HG03064 (cell line): ENCODE measurements around the gene DCLK1.

Experiments
- ATAC-seq: cut with Tn5 transposase; IDR thresholded peaks from one replicate; pipeline ENCODE4 v1.9.1; 2021; ENCODE audit warnings: low read depth; ENCODE audit not compliant: unreplicated experiment

DCLK1 gene

DNA sequence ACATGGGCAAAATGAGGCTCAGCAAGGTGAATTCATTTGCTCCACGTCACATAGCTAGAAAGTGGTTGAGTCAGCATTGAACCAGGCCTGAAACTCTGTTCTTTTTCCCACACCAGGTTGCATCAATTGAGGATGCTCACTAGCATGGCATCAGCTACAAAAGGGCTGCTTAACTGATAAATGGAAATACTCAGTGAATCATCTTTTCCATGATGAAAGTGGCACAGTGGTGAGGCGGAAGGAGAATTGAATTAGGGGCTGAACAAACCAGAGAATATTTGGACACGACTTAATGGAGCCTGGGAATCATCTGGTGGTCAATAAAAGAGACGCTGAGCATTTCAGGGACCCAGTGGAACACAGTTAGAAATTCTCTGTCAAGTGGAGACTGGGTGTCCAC is 334.6 kb downstream of the DCLK1 start:
- no peak for ATAC-seq

DNA sequence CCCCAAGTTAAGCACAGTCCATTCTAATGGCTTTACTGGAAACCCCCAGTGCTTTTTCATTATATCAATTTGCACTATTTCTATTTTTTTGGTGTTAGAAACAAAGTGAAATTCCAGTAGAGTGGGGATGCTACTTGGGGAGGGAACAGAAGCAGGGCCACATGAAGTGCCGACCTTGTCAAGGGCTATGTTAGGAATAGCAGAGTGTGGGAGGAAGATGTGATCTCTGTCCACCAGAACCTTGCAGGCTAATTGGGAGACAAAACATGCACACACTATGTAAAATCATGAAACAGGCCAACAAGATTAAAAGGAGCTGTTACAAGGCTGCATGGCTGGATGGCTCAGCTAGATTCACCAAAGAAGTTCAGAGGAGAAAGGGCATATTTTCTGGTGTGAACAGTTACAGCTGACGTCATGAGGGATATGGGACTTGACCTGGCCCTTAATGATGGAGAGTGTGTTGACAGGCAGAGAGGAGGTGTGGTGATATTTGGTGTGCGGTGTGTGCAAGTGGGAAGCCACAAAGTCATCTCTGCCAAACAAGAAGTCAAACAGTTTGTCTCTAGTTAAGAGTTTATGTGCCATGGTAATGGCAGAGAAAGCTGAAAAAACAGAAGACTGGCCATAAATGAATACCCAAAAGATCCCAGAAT is 336.3 kb downstream of the DCLK1 start:
- no peak for ATAC-seq

DNA sequence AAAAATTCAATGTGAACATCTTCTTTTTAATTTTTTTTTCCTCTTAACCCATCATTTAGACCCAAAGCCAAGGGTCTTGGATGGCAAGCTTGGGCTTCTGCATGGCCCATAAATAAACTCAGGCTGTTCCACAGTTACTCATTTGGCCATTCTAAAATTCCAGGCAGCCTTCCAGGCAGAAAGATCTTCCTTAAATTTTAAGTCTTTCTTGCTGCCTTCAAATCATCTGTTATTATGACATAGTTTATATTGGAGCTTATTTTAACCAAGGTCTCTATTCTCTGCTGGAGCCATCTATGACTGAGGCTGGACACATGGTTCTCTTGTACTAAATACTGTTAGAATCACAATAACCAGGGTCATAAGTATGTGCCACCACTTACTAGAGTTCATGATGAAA is 337.4 kb downstream of the DCLK1 start:
- ATAC-seq, result no peak

DNA sequence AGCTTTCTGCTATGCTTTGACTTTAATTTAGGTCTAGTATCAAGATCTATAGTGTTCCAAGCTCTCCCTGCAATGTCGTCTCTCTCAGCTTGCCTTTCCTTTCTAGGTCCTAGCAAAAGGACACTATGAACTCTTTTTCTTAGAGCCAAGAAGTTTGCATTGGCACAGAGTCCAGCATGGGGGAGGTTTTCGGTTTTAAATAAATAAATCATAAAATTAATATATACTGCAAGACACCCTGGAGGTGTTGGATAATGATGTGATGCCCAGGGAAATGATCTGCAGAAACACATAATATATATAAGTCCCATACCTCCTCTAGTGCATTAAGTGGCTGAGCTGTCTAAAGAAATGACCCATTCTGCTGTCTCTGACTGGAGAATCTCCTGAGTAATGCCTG is 338.3 kb downstream of the DCLK1 start:
- no peak for ATAC-seq

DNA sequence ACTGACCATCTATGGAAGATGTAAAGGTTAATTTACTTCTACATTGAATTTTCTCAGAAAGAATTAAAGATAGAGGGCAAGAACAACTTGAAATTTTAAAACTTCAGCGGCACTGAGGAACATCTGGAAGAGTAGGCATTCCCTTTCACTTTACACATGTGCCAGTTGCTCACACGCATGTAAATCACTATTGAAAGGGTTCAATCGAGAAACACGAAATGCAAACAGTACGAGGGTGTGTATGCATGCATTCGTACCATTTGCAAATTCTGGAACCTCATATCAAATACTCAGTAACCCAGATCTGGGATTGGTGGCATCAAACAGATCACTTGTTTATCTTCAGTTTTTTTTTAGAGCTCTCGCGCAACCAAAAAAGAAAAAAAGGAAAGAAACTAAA is 339.2 kb downstream of the DCLK1 start:
- no peak for ATAC-seq

DNA sequence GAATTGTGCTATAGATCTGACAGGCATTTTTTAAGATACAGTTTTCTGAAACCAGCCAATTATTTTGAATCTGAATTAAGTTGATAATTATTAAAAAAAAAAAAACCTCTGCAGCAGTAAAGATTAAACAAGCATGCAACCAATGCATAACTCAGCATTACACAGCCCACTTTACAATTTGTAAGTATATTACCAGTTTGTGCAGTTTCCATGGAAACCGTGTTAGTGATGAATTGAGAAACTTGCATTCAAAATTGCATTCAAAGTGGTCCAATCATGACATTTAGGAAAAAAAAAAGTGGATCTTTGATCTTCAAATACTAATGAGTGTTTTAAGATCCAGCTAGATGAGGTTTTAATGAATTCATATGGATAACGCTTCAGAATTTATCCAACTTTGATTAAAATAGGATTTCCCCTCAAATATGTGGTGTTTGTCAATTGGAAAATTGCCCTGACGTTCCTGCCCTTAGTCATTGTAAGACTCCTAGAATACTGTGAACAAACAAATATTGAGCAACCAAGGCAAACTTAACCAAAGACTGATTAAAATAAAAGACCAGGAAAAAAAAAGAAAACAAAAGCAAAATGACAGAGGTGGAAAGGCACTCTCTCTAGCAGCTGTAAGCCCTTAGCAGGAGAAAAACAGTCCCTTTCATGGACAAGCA is 339.9 kb downstream of the DCLK1 start:
- ATAC-seq, result no peak

DNA sequence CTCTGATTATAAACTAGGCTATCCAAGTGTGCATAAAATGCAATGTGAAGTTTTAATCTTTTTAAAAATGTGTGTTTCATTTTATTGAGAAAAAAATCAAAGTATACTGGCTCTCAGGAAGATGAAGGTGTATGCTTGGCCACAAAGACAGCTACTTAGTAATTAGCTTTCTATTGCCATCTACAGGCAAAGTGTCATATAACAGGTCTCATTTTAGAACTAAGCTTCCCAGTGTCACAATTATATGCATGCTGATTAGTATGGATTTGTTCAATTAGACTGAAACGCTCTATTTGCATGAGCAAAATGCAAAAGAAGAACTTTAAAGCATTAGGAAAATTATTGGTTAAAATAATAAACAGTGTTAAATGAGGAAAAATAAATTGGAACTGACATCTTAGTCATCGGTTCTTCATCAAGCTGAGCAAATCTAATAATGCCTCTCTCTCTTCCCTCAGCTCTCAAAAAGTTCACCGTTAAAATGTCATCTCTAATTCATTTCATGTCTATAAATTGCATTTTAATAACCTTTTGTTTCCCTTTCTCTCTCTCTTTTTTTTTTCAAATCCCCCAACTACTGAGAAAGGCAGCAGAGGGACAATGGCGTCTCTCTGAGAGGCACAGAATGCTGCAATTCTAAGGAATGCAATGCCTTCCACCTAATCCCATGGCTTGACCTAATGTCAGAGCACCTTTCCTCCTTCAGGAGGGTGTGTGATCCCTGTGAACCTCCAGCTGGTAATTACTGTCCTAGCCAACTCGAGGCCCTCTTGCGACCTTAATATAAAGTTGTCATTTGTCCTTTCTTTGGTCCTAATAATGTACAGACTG is 341.6 kb downstream of the DCLK1 start:
- no peak for ATAC-seq

DNA sequence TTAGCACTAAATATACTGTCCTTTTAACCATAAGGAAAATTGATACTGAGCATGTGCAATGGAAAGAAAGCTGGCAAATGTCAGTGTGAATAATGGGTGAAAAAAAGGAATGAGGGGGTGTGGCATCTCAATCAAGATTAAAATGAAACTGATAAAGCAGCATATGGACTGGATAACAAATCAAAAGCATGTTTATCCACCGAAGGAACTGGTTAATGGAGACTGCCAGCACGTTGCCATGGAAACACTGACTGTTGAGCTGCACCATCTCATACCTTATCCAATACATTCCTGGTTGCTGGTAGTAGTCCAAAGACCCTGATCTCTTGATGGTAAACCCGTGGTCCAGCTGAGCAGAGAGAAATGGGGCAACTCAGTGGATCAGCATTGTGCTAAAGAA is 343.2 kb downstream of the DCLK1 start:
- no peak for ATAC-seq

DNA sequence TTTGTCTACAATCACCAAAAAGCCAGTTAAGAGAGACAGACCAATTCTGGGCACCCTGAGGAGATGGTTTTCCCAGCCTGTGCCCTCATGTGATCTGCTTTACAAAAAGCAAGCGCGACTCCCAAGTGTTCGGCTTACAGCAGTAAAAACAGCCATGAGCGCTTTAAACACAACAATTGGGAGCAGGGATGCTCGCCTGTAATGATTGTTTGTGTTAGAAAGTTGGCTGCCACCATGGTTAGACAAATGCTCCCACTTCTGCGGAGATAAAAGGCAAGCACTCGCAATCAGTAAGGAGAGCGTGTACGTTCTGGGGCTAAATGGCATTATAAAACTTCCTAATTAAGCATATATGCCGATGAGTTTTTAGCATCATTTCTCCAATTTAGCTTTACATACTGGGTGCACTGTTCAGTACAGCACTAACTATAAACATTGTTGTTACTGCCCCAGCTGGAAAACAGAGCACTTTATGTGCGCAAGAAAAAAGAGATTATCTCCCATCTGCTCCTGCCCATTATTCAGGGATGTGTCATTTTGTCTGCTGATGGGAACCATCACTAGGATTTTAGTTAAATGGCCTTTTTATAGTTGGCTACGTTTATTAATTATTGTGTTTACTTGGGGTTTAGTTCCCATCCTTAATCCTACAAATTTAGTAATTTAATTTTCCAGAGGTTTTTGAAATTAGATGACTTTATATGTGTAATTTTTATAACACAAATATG is 345.4 kb downstream of the DCLK1 start:
- no peak for ATAC-seq

DNA sequence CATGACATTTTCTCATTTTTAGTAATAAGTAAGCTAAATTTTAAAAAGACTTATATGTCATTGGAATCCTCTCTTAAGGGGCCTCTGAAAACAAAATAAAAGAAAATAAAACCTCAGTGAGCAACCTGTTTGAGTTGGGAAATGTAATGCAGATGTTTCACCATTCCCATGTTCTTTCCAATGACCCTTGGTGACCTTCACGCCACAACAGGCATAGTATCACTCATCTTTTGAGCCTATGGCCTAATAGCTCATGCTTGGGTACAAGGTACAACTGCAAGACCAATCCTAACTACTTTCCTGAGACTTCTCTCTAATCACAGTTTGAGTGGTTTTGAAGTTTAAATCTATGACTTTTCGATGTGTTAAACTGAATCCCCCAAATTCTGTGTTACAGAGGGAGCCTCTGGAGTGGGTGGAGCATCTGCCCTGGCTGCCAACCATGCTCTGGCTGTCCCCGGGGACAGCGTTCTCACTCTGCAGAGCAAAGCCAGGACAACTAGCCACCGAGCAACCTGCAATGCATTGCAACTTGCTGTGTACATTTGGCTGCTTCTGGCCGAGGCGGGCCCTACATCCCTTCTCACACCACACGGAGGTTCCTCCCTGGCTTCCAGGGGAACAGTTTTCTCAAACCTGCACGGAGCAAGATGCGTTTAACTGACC is 346.8 kb downstream of the DCLK1 start:
- ATAC-seq, result no peak

DNA sequence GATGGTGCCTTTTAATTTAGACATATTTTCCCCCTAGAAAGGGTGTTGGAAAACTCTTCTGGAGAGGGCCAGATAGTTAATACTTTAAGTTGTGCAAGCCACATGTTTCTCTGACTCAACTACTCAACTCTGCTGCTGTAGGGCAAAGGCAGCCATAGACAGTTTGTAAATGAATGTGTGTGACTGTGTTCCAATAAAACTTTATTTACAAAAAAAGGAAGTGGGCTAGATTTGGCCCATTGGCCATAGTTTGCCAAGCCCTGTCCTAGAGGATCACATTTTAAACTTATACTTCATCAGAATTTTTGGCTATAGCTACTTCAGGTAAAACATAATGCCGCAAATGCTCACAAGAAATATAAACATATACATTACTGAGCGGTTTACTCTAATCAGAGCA is 348.4 kb downstream of the DCLK1 start:
- no peak for ATAC-seq

DNA sequence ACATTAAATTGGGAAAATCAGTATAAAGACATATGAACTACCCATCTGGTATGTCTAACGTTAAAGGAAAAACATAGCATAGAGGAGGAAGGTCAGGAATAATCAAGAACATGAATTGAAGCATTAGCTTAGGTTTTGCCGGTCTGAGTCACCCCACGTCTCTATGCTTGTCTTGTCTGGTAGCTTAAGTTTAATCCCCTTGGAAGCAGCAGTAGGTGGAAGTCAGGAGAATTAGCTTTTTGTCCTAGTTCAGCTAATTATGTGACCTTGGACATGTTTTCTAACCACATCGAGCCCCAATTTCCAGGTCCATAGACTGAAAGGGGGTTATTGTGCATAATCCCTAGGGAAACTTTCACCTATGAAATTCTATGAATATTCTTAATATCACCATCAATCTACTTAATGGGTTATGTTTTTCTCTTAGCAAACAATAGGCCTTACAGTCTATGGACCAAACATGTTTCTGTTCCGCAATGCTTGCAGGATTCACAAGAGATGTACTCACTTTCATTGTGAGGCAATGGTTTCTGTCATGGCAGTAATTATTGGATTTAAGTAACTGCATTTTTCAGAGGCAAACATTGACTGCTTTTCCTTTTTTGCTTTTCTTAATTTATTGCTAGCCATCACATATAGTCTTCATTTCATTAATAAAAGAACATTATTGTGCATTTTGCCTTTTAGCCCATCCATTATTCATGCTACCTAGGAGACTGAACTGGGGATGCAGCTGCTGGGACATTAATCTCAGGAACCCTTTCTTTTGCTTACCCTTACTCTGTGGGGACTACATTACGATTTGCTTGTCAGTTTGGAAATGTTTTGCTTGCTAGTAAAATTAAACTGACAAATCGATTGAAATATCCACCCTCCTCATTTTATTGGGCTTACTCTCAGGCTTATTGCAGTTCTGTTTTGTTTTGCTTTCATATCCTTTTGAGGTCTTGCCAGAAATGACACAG is 349.9 kb downstream of the DCLK1 start:
- ATAC-seq, result no peak

DNA sequence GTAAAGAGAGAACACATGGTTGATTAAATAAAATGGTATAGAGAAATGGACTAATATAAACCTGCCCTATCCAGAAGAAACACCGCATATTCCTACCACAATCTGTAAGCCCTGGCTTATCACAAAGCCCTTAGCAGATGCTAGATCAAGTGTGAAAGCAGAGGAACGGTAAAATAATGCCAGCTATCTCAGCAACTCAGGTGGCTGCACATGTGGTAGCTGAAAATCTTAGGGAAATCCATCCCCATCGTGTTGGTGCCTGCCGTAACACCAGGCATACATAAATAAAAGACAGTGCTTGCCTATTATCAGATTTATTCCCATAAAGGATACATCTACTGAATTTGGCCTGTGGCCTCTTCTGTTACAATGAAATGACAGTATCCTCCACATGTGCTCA is 350.6 kb downstream of the DCLK1 start:
- ATAC-seq, result no peak

DNA sequence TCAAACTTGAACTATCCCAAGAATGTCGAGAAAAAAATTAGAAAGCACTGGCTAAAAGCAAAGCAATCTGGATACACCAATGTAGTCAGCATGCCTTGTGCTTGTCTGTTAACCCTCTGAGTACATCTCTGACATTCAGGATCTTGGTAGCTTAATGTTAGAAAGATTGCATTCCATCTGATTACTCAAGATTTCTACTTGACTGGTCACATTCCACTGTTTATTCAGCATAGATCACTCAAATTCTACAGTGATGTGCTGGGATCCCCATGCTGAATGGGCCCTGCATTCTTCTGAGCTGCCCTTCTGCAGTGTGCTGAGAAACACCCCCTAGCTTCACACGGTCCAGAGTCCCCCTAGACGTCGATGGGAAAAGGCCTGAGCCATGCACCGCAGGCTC is 359.3 kb downstream of the DCLK1 start:
- no peak for ATAC-seq

DNA sequence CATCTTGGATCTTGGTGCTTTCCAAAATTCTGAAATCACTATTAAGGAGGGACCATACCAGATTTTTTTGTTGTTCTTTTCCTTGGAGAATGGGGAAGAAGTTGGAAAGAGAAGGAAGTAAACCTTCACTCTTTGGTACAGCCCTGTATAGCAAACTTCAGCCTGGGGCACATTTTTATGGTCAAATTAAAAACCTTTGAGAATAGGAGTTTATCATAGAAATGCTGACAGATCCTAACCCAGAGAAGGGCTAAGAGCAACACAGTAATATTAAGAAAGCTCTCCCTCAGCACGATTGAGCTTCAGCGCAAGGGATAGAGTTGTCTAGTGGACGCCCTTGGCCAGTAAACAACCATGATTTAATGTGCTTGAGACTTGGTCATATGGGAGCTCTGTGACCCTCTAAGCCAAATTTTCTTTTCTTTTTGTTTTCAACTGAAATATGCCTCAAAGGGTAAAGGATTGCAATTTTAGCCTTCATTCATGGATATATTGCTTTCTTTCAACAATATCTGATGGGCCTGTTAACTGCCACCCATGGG is 360.4 kb downstream of the DCLK1 start:
- no peak for ATAC-seq

DNA sequence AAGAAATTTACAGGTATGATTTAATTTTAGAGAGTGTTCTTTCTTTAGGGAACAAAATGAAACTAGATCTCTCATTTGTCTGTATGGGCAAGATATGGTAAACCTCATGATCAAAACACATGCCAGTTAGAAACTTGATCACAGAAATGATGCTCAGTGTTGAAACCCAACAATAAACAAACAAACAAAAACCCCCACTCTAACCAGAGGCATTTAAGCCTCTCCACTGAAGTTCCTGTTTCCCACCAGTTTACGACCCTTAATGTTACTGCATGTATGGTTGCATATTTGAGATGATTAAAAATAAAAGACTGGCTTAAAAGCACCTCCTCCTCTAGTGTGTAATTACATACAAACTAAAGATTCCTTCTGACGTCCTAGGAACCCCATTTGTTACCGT is 361.4 kb downstream of the DCLK1 start:
- ATAC-seq, result no peak

DNA sequence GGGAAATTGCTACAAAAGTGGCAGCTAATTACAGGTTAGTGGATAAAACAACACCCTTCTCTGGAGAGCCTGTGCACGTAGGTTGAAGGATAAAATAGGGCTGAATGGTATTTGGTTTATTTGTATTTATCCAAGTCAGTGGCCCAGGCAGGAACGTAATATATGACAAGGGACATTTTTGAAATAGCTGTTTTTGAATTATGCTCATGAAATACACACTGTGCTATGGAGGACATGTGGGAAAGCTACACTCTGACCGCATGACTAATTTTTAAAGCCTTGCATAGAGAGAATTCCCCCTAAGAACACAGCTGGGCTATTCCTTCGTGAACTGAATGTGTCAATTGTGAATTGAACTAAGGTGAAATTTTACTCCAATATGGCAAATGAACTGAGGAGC is 362.6 kb downstream of the DCLK1 start:
- no peak for ATAC-seq

DNA sequence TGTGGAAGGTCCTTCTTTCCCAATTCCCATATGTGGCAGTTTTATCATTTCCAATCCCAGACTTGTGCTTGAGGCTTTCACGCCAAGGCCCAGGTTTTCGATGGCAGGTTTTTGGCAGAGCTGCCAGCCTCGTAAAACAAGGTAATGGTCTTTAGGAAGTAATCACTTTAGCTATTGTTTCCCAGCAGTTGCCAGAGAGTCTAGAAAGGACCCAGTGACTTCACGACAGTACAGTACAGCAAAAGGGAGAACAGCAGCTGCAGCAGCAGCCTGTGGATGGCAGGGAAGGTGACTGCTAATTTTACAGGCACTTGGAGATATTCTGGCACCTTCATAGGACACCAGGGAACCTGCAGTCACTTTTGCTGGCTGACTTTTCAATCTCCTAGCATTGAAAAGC is 363.1 kb downstream of the DCLK1 start:
- ATAC-seq, result no peak

DNA sequence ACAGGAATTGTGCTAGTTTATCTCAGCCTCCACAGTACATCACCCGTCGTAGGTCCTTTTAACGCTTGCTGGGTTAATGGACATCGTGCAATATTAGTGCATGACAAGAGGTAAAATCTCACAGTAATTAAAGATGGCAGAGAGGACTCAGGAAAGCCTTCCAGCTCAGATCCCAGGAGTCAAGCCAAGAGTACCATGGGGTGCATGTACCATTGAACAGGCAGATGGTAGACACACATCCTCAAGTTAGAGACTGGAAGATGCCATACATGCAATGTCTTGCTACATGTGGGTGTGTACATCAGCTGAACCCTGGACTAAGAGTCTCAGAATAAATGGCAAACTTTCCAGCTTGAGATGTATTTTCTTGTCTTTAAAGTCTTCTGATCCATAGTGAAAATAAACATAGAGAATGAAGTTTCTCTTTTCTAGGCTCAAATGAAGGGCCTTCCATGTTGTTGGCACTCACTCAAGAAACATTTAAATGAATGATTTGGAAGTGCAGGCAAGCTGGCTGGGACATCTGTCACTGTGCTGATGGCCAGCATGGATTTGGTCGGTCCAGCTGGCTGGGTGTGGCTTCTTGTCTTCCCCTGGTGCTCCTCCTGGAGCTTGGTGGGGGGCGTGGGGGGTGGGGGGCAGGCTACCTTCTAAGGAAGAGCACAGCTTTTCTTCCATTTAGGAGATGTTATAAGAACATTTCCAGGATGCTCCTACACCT is 363.8 kb downstream of the DCLK1 start:
- ATAC-seq, result no peak
